ENCODE results near the gene PCNT.

The PCNT gene

DNA sequence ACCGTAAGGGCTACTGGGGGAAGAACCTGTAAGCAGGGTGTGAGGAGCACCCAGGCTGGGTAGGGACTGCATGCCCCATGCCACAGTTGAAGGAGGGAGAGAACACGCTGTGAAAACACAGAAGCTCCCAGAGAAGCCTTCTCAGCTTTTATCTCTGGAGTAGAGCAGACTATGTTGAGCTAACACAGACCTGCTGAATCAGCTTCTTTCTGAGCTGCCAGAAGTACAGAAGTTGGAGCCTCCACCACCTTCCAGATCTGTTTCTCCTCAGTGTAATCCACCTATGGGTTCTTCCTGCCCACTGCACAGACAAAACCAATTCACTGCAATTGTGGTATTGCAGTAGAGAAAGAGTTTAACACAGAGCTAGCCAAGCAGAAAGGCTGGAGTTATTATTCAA is 32.4 kb upstream of the PCNT start:
- Histone ChIP-seq H3K4me3 (ENCODE audit: low read length) (no peak overlapping the region), H3K36me3 (ENCODE audit: control insufficient read depth, insufficient read depth, low read length) (0 out of 2 replicates have a peak, but pooled peaks cover 3% of the 10 kb centered on the region), H3K27ac (ENCODE audit: low read length) (no peak overlapping the region), H3K4me1 (ENCODE audit: control insufficient read depth, insufficient read depth, low read length) (no peaks in the 10 kb centered on the region), H3K9me3 (ENCODE audit: control insufficient read depth, insufficient read depth, low read length) (no peaks in the 10 kb centered on the region), H3K27me3 (ENCODE audit: control insufficient read depth, insufficient read depth, low read length) (no peaks in the 10 kb centered on the region)
- WGBS (ENCODE audit: insufficient coverage, insufficient read length): no CpG with 5 or more reads among the region's 2 CpGs
- DNase-seq (ENCODE audit: low read depth, low spot score): no peak

DNA sequence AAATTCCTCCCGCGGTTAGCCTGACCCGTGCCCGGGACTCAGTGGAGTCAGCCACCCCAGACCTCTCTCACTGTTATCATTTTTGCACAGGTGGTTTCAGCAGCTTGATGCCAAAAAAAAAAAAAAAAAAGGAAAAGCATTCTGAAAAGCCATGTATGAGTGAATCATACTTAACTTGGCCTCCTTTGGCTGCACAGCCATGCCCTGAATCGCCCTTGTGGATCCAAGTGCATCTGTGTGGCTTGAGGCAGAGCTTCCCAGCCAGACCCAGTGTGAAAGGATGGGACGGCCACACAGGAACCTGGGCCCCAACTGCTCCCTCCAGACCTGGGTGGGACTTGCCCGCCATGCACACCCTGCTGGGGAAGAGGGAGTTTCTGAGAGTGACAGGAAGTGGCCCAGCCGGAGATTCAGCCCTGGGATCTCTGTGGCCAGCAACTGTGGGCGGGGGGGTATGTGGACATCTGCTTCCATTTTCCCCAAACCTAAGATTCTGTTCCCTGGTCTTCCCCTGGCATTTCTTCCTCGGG is 29.2 kb upstream of the PCNT start:
- Histone ChIP-seq H3K4me1 (ENCODE audit: control insufficient read depth, insufficient read depth, low read length) (no peaks in the 10 kb centered on the region), H3K4me3 (ENCODE audit: low read length) (no peak overlapping the region), H3K27me3 (ENCODE audit: control insufficient read depth, insufficient read depth, low read length) (no peaks in the 10 kb centered on the region), H3K36me3 (ENCODE audit: control insufficient read depth, insufficient read depth, low read length) (peaks cover 8% of the 10 kb centered on the region), H3K27ac (ENCODE audit: low read length) (no peak overlapping the region), H3K9me3 (ENCODE audit: control insufficient read depth, insufficient read depth, low read length) (no peaks in the 10 kb centered on the region)
- no peak for DNase-seq (ENCODE audit: low read depth, low spot score)
- no CpG with 5 or more reads among the region's 10 CpGs for WGBS (ENCODE audit: insufficient coverage, insufficient read length)

DNA sequence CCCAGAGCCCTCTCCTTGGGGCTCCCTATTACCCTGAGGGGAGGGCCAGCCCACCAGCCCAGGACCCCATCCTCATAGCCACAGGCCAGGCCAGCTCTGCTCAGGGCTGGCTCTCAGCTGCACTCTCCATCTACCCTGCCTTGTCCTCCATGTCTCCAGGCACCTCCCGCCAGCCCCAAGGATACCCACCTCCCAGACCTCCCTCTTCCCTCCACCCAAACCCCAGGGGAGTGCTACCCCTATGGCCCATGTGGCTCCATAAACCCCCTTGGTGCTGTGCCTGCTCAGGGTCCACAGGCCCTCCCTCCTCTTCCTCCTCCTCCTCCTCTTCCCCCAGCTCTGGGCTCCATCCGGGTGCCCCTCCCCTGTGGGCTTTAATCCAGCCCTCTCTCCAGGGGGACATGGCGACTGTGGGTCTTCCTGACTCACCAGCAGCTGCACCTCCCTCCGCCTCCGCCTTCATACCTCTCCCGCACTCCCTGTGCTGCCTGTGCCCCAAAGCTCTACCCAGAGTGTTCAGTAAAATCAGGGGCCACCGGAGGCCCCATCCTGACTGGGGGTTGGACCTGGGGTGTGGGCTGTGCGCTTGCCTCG is 28.7 kb upstream of the PCNT start:
- no peak overlapping the region for H3K27ac ChIP-seq (ENCODE audit: low read length)
- no CpG with 5 or more reads among the region's 9 CpGs for WGBS (ENCODE audit: insufficient coverage, insufficient read length)
- H3K4me1 ChIP-seq (ENCODE audit: control insufficient read depth, insufficient read depth, low read length): no peaks in the 10 kb centered on the region
- no peaks in the 10 kb centered on the region for H3K9me3 ChIP-seq (ENCODE audit: control insufficient read depth, insufficient read depth, low read length)
- H3K4me3 ChIP-seq (ENCODE audit: low read length): no peak overlapping the region
- H3K27me3 ChIP-seq (ENCODE audit: control insufficient read depth, insufficient read depth, low read length): no peaks in the 10 kb centered on the region
- no peak for DNase-seq (ENCODE audit: low read depth, low spot score)
- peaks cover 9% of the 10 kb centered on the region for H3K36me3 ChIP-seq (ENCODE audit: control insufficient read depth, insufficient read depth, low read length)

DNA sequence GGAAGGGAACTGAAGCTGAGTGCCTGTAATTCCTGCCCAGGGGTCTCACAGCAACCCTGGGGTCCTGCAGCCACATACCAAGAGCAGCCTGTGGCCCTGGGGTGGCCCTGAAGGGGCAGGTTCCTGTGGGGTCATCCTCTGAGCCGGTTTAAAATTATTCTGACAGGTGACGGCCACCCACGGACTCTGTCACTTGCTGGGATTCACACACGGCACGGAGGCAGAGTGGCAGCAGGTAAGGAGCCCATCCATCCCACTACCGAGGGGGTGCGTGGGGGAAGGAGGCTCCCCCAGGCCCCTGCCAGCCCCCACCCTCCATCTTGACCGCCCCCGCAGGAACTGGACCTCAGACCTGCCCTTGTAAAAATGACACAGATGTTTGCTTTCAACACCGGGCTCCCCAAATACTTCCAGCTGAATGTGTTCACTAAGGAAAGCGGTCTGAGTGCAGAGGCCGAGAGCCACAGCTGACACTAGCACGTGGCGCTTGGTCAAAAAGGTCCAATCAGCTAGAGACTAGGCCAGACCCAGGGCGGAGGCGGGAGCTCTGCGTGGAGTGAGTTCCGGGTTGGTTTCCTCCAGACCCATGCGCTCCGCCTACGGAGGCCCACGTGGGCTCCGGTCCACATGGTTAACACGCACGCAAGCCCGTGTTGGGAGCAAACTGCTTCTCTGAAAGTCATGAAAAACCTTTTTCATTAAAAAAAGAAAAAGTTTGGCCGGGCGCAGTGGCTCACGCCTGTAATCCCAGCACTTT is 27.8 kb upstream of the PCNT start:
- Histone ChIP-seq H3K4me3 (ENCODE audit: low read length) (no peak overlapping the region), H3K9me3 (ENCODE audit: control insufficient read depth, insufficient read depth, low read length) (no peaks in the 10 kb centered on the region), H3K27me3 (ENCODE audit: control insufficient read depth, insufficient read depth, low read length) (no peaks in the 10 kb centered on the region), H3K4me1 (ENCODE audit: control insufficient read depth, insufficient read depth, low read length) (no peaks in the 10 kb centered on the region), H3K36me3 (ENCODE audit: control insufficient read depth, insufficient read depth, low read length) (peaks cover 9% of the 10 kb centered on the region), H3K27ac (ENCODE audit: low read length) (no peak overlapping the region)
- no peak for DNase-seq (ENCODE audit: low read depth, low spot score)
- no CpG with 5 or more reads among the region's 29 CpGs for WGBS (ENCODE audit: insufficient coverage, insufficient read length)

DNA sequence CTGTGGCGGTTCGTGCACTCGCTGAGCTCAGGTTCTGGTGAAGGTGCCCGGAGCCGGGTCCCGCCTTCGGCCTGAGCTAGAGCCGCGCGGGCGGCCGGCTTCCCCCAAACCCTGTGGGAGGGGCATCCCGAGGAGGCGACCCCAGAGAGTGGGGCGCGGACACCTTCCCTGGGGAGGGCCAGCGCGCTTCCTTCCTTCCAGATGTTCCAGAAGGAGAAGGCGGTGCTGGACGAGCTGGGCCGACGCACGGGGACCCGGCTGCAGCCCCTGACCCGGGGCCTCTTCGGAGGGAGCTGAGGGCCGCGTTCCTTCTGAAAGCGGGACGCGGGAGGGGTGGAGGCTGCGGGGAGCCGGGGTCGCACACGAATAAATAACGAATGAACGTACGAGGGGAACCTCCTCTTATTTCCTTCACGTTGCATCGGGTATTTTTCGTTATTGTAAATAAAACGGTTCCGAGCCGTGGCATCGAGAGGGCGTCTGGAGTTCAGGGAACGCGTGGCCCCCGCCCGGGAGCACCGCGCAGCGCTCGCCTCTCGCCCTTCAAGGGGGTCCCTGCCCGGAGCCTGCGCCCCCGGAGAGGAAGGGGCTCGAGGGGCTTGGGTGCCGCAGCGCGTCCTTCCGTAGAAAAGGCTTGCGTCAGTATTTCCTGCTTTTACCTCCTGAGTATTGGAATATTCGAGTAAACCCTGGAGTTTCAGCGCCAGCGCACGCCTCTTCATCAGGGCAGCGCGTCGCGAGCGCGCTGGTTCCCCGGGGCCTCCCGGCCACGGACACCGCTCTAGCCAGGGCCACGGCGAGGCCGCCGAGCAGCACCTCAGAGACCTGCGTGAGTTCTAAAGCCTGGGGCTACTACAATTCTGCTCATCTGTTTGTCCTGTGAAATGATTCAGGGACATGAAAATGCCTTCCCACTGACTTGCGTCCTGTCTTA is 26.4 kb upstream of the PCNT start:
- peaks cover 12% of the 10 kb centered on the region for H3K36me3 ChIP-seq (ENCODE audit: control insufficient read depth, insufficient read depth, low read length)
- WGBS (ENCODE audit: insufficient coverage, insufficient read length): no CpG with 5 or more reads among the region's 84 CpGs
- DNase-seq (ENCODE audit: low read depth, low spot score): no peak
- no peaks in the 10 kb centered on the region for H3K4me1 ChIP-seq (ENCODE audit: control insufficient read depth, insufficient read depth, low read length)
- no peaks in the 10 kb centered on the region for H3K9me3 ChIP-seq (ENCODE audit: control insufficient read depth, insufficient read depth, low read length)
- H3K4me3 ChIP-seq (ENCODE audit: low read length): peak overlapping the region; percentile 22; the same call in 1 of the 2 replicates
- no peaks in the 10 kb centered on the region for H3K27me3 ChIP-seq (ENCODE audit: control insufficient read depth, insufficient read depth, low read length)
- H3K27ac ChIP-seq (ENCODE audit: low read length): no peak overlapping the region

DNA sequence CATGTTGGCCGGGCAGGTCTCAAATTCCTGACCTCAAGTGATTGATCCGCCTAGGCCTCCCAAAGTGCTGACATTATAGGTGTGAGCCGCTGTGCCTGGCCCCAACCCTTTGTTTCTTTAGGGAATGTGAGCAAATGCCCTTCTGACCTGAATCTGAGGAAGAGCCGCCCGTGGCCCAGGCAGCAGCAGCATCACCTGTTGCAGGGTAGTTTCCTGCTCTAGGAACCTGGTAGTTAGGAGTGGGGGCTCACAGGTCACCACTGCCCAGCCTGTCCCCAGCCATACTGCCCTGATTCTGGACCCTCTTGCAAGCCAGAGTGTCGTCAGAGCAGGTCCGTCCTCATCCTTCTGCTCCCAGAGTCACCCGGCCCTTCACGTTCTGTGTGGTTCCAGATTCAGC is 24.8 kb upstream of the PCNT start:
- no peak for DNase-seq (ENCODE audit: low read depth, low spot score)
- Histone ChIP-seq H3K36me3 (ENCODE audit: control insufficient read depth, insufficient read depth, low read length) (peaks cover 13% of the 10 kb centered on the region), H3K27ac (ENCODE audit: low read length) (no peak overlapping the region), H3K9me3 (ENCODE audit: control insufficient read depth, insufficient read depth, low read length) (no peaks in the 10 kb centered on the region), H3K4me1 (ENCODE audit: control insufficient read depth, insufficient read depth, low read length) (no peaks in the 10 kb centered on the region), H3K4me3 (ENCODE audit: low read length) (no peak overlapping the region), H3K27me3 (ENCODE audit: control insufficient read depth, insufficient read depth, low read length) (no peaks in the 10 kb centered on the region)
- no CpG with 5 or more reads among the region's 9 CpGs for WGBS (ENCODE audit: insufficient coverage, insufficient read length)

DNA sequence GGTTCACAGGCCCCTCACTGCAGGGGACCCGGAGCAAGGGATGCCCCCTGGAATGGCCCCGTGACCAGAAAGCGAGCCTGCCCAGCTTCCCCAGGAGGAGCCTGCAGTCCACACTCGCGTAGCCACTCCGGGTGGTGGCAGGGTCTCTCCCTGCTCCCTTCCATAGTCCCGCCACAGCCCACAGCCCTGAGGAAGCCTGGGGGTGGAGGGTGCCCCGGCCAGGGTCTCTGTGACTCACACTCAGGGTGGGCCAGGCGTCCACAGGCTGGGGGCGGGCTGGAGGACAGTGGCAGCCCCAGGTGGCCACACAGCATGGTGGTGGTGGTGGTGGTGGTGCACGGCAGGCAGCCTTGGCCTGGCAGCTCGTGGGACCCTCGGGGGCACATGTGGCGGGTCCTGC is 22.2 kb upstream of the PCNT start:
- no peaks in the 10 kb centered on the region for H3K9me3 ChIP-seq (ENCODE audit: control insufficient read depth, insufficient read depth, low read length)
- DNase-seq (ENCODE audit: low read depth, low spot score): no peak
- H3K4me3 ChIP-seq (ENCODE audit: low read length): no peak overlapping the region
- H3K36me3 ChIP-seq (ENCODE audit: control insufficient read depth, insufficient read depth, low read length): peaks cover 21% of the 10 kb centered on the region
- no peak overlapping the region for H3K27ac ChIP-seq (ENCODE audit: low read length)
- no peaks in the 10 kb centered on the region for H3K4me1 ChIP-seq (ENCODE audit: control insufficient read depth, insufficient read depth, low read length)
- no CpG with 5 or more reads among the region's 14 CpGs for WGBS (ENCODE audit: insufficient coverage, insufficient read length)
- no peaks in the 10 kb centered on the region for H3K27me3 ChIP-seq (ENCODE audit: control insufficient read depth, insufficient read depth, low read length)

DNA sequence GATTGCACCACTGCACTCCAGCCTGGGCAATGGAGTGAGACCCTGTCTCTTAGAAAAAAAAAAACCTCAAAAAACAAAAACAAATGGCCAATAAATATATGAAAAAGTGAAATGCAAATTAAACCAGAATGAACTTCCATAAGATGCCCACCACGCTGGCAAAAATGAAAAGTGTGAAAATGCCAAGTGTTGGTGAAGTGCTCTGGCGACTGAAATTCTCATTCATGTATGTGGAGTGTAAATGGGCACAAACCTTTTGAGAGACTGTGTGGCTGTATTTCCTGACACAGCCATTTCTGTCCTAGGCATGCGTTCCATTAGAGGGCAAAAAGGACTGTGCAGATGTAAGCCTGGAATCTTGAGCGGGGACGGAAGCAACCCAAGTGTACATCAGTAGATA is 19.5 kb upstream of the PCNT start:
- no peaks in the 10 kb centered on the region for H3K9me3 ChIP-seq (ENCODE audit: control insufficient read depth, insufficient read depth, low read length)
- no peaks in the 10 kb centered on the region for H3K4me1 ChIP-seq (ENCODE audit: control insufficient read depth, insufficient read depth, low read length)
- no peak for DNase-seq (ENCODE audit: low read depth, low spot score)
- H3K27me3 ChIP-seq (ENCODE audit: control insufficient read depth, insufficient read depth, low read length): no peaks in the 10 kb centered on the region
- H3K36me3 ChIP-seq (ENCODE audit: control insufficient read depth, insufficient read depth, low read length): peaks cover 23% of the 10 kb centered on the region
- no peak overlapping the region for H3K4me3 ChIP-seq (ENCODE audit: low read length)
- WGBS (ENCODE audit: insufficient coverage, insufficient read length): no CpG with 5 or more reads among the region's 5 CpGs
- no peak overlapping the region for H3K27ac ChIP-seq (ENCODE audit: low read length)

DNA sequence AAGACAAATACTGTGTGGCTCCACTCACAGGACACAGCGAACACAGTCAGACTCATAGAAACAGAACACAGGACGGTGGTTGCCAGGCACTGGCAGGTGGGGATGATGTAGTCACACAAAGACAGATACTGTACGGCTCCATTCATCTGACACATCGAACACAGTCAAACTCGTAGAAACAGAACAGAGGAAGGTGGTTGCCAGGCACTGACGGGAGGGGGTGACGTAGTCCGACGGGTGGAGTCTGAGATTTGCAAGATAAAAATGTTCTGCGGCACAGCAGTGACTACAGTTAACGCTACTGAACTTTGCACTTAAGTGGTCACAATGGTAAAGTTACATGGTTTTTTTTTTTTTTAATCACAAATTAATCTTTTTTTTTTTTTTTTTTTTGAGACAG is 19.0 kb upstream of the PCNT start:
- H3K4me3 ChIP-seq (ENCODE audit: low read length): no peak overlapping the region
- no peak for DNase-seq (ENCODE audit: low read depth, low spot score)
- H3K27me3 ChIP-seq (ENCODE audit: control insufficient read depth, insufficient read depth, low read length): no peaks in the 10 kb centered on the region
- H3K4me1 ChIP-seq (ENCODE audit: control insufficient read depth, insufficient read depth, low read length): no peaks in the 10 kb centered on the region
- no CpG with 5 or more reads among the region's 11 CpGs for WGBS (ENCODE audit: insufficient coverage, insufficient read length)
- H3K9me3 ChIP-seq (ENCODE audit: control insufficient read depth, insufficient read depth, low read length): no peaks in the 10 kb centered on the region
- H3K27ac ChIP-seq (ENCODE audit: low read length): no peak overlapping the region
- peaks cover 19% of the 10 kb centered on the region; the same call in 1 of the 2 replicates for H3K36me3 ChIP-seq (ENCODE audit: control insufficient read depth, insufficient read depth, low read length)

DNA sequence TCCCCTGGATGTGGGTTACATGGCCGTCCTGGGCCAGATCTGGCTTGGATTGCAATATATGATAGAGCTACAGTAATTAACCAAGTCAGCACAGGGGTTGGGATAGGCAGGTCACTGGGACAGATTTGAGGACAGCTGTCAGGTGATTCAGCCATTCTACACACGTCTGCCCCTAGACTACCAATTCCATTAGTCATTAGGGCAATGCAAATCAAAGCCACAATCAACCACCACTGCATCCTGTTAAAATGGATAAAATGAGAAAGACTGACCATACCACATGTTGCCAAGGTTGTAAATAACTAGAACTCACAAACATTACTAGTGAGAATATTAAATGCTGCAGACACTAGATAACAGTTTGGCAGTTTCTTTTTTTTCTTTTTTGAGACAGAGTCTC is 16.3 kb upstream of the PCNT start:
- no CpG with 5 or more reads among the region's 2 CpGs for WGBS (ENCODE audit: insufficient coverage, insufficient read length)
- no peaks in the 10 kb centered on the region for H3K4me1 ChIP-seq (ENCODE audit: control insufficient read depth, insufficient read depth, low read length)
- peaks cover 16% of the 10 kb centered on the region; the same call in 1 of the 2 replicates for H3K36me3 ChIP-seq (ENCODE audit: control insufficient read depth, insufficient read depth, low read length)
- no peak for DNase-seq (ENCODE audit: low read depth, low spot score)
- no peak overlapping the region for H3K4me3 ChIP-seq (ENCODE audit: low read length)
- no peaks in the 10 kb centered on the region for H3K27me3 ChIP-seq (ENCODE audit: control insufficient read depth, insufficient read depth, low read length)
- no peaks in the 10 kb centered on the region for H3K9me3 ChIP-seq (ENCODE audit: control insufficient read depth, insufficient read depth, low read length)
- H3K27ac ChIP-seq (ENCODE audit: low read length): no peak overlapping the region

All from iPS DF 6.9 (cell line).